HFF-Myc (cell line): ENCODE results near the gene GCK.

Source experiments
- DNase-seq: peaks from one replicate; pipeline ENCODE4 v3.0.0-alpha.2; 2011; ENCODE audit warnings: low read depth; ENCODE audit errors: extremely low read depth
- H3K4me3 ChIP-seq: replicated peaks from 2 replicates; pipeline ENCODE4 v1.5.1; 2011; ENCODE audit warnings: low read depth, mild to moderate bottlenecking, control low read depth, low read length
- TF ChIP-seq, protein P1 (sequence below): IDR thresholded peaks from 2 replicates; pipeline ENCODE4 v1.5.1; 2012; ENCODE audit warnings: mild to moderate bottlenecking, low read depth, low read length, control low read depth; ENCODE audit errors: missing control alignments

Gene GCK

DNA sequence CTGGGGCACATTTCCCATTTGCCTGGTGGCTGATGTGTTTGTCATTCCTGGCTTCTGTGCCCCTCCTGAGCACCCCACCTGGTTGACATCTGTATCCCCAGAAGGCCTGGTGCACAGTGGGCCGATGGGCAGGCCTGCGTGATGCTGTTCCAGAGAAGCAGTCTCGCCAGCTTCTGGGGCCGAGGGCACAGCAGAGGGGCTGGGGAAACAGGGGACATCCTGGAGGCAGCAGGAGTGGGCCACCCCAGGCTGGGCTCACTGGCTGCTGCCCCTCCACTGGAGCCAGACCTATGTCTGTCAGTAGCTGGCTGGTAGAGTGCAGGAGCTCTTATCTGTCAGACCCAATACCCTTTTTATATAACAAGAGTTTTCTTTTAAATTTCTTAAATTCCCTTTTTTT, 47.2 kb downstream of the GCK start:
- H3K4me3 ChIP-seq: no peak overlapping the region
- TF ChIP-seq, protein P1, sequence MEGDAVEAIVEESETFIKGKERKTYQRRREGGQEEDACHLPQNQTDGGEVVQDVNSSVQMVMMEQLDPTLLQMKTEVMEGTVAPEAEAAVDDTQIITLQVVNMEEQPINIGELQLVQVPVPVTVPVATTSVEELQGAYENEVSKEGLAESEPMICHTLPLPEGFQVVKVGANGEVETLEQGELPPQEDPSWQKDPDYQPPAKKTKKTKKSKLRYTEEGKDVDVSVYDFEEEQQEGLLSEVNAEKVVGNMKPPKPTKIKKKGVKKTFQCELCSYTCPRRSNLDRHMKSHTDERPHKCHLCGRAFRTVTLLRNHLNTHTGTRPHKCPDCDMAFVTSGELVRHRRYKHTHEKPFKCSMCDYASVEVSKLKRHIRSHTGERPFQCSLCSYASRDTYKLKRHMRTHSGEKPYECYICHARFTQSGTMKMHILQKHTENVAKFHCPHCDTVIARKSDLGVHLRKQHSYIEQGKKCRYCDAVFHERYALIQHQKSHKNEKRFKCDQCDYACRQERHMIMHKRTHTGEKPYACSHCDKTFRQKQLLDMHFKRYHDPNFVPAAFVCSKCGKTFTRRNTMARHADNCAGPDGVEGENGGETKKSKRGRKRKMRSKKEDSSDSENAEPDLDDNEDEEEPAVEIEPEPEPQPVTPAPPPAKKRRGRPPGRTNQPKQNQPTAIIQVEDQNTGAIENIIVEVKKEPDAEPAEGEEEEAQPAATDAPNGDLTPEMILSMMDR: no peak
- no peak for DNase-seq

DNA sequence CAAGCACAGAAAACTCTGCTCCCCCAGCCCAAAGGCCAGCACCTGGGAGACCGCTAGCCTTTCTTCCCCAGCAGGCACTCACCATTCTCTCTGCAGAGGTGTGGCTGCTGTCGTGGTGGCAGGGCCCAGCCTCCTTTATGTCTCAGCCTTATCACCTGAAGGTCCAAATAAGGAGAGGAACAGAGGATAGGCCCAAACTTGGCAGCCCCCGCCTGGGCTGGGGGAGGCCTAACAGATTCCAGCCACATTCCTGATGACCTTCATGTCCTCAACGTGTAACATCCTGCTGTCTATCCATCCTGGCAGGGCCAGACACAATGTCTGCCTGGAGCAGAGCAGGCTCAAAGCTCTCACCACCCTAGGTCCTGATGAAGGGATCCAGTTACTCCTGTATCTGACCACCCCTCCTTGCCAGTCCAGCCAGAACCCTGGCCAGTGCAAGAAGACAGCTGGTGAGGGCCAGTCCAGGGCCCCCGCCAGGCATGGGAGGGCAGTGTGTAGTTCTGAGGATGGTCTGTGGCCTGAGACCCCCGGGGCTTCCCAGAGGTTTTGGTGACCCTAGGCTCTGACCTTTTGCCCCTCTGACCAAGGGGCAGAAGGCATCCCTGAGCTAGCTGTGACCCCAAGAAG, 47.9 kb downstream of the GCK start, which contains the start of gene MYL7:
Gene MYL7, minus strand, starts transcription at position 112 of the 630 bp plus-strand sequence. Its CDS starts 27 bp downstream, at position 85.
- no peak for DNase-seq
- TF ChIP-seq, protein P1: no peak
- no peak within 1 kb of the TSS for H3K4me3 ChIP-seq

DNA sequence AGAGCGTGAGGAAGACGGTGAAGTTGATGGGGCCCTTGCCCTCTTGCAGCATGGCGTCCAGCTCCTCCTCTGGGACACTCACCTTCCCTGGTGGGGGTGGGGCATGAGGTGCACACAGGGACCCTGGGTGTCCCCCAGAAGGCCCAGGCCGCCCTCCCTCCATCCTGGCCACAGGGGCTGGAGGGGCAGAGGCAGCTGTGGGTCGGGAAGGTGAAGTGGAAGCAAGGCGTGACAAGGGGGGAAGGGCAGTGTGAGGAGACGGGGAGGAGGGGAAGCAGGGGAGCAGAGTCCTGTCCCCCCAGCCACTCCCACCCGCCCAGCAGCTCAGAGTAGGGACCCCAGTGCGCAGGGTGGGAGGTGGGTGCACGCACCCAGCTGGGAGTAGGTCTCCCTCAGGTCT, 48.9 kb downstream of the GCK start:
- H3K4me3 ChIP-seq: no peak overlapping the region
- no peak for DNase-seq
- TF ChIP-seq, protein P1: no peak

DNA sequence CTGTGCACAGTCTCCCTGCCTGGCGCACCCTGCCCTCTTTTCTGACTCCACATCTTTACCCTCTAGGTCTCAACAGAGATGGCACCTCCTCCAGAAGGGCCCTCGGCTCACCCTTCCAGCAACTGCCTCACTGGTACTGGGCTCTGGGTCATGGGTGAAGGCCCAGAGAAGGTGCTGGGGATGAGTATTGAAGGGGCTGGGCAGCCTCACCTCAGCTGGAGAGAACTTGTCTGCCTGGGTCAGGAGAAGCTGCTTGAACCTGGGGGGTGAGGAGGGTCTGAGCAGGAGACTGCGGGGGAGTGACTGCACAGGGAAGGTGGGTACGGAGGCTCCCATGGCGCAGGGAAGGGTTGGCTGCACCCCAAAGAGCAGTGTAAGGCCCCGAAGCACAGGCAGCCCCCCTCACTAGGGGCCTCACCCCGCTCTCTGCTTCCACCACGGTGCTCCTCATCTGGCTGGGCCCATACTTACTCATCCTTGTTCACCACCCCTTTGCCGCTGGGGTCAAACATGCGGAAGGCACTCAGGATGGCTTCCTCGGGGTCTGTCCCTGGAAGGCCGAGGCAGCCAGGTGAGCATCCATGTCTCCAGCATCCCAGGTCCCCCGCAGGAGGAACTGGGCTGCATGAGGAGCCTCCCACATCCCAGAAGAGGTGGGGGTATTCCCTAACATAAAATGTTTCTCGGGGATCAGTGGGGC, 49.8 kb downstream of the GCK start:
- H3K4me3 ChIP-seq: no peak overlapping the region
- TF ChIP-seq, protein P1: no peak
- no peak for DNase-seq

DNA sequence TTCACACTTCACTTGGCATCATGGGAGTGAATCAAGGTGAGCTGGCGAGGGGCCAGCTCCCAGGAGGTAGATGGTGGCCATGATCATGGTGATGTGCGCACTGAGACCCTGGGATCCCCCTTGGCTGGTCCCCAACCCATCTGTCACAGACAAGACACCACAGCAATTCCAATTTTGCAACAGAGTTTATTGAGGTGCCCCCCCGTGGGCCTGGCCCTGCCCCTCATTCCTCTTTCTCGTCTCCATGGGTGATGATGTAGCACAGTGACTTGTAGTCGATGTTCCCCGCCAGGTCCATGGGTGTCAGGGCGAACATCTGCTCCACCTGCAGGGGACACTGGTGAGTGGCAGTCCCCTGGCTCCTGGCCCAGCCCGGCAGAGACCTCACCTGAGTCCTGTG, 50.5 kb downstream of the GCK start:
- TF ChIP-seq, protein P1: no peak
- no peak for DNase-seq
- no peak overlapping the region for H3K4me3 ChIP-seq

DNA sequence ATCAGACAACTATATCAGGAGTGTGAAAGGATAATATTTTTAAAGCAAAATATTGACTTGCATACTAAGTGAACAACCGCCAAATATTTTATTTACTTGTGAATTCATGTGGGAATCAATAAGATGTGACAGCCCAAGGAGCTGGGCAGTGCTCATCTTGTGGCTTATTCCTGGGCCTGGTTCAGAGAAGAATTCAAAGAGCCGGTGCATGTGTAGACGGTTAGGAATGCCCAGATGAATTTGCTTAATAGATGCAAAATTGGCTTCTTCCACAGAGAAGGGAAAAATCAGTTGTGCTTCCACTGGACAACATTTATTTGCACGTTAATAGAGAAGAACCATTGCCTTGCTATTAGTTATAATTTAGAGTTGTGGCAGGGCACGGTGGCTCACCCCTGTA, 52.5 kb downstream of the GCK start:
- TF ChIP-seq, protein P1: no peak
- no peak for DNase-seq
- H3K4me3 ChIP-seq: no peak overlapping the region
